SU-DHL-6 (cell line): Measurements from ENCODE around the gene TCEANC2.

Source experiments
- EZH2phosphoT487 ChIP-seq: fragments of 200-600 bp; sonication (generic), shearing (Covaris generic); conservative IDR thresholded peaks from 2 replicates; pipeline ENCODE4 v1.6.1; 2018; ENCODE audit warnings: mild to moderate bottlenecking, antibody characterized with exemption, low read length, moderate library complexity, mixed read lengths
- TF ChIP-seq, protein P1 (sequence below): fragments of 200-600 bp; sonication (generic); IDR thresholded peaks from one replicate; pipeline ENCODE4 v1.5.1; 2017; ENCODE audit warnings: antibody characterized with exemption, mild to moderate bottlenecking, low read length, moderate library complexity; ENCODE audit not compliant: insufficient read depth, poor library complexity, severe bottlenecking

DNA sequence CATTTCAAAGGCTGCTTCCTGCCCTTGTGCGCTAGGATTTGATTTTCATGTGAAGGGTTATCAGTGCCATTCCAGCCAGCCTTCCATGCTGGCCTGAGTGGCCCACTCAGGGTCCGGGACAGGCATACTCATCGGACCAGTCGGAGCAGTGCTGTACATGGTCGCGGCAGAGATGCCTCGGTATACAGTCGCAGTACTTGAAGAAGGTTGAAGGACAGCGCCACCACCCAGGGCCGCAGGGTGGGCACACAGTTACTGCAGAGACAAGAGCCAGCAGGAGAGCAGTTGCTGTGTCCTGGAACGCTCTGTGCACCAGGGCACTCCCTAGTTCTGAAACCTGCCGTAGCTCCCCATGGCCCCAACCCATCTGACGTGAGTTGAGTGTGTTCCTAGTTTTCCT is 44.5 kb upstream of the TCEANC2 start:
- TF ChIP-seq EZH2phosphoT487 = no peak
- TF ChIP-seq, protein P1, sequence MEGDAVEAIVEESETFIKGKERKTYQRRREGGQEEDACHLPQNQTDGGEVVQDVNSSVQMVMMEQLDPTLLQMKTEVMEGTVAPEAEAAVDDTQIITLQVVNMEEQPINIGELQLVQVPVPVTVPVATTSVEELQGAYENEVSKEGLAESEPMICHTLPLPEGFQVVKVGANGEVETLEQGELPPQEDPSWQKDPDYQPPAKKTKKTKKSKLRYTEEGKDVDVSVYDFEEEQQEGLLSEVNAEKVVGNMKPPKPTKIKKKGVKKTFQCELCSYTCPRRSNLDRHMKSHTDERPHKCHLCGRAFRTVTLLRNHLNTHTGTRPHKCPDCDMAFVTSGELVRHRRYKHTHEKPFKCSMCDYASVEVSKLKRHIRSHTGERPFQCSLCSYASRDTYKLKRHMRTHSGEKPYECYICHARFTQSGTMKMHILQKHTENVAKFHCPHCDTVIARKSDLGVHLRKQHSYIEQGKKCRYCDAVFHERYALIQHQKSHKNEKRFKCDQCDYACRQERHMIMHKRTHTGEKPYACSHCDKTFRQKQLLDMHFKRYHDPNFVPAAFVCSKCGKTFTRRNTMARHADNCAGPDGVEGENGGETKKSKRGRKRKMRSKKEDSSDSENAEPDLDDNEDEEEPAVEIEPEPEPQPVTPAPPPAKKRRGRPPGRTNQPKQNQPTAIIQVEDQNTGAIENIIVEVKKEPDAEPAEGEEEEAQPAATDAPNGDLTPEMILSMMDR = no peak
